ENCODE measurements around the gene DUSP10.

DUSP10 gene

GRCh38 chr1:221765527-221765926 is 23.6 kb upstream of the DUSP10 start:
- DNase-seq (ENCODE audit: low read depth, low spot score) = no peak

GRCh38 chr1:221762121-221762520 is 20.2 kb upstream of the DUSP10 start:
- no peak for DNase-seq (ENCODE audit: low read depth, low spot score)

- DNase-seq (ENCODE audit: low read depth, low spot score) = no peak
These were observed 19.6 kb upstream of the DUSP10 start for GRCh38 chr1:221761354-221762002.

GRCh38 chr1:221760911-221761310 is 19.0 kb upstream of the DUSP10 start:
- DNase-seq (ENCODE audit: low read depth, low spot score) = no peak

GRCh38 chr1:221759436-221759835 is 17.5 kb upstream of the DUSP10 start:
- no peak for DNase-seq (ENCODE audit: low read depth, low spot score)

- DNase-seq (ENCODE audit: low read depth, low spot score) = no peak
These were observed 16.6 kb upstream of the DUSP10 start for GRCh38 chr1:221758455-221758854.

GRCh38 chr1:221756830-221757551 is 15.1 kb upstream of the DUSP10 start:
- DNase-seq (ENCODE audit: low read depth, low spot score) = no peak

GRCh38 chr1:221753828-221754188 is 11.9 kb upstream of the DUSP10 start:
- DNase-seq (ENCODE audit: low read depth, low spot score) = no peak

GRCh38 chr1:221751226-221751887 is 9.5 kb upstream of the DUSP10 start:
- DNase-seq (ENCODE audit: low read depth, low spot score) = no peak

GRCh38 chr1:221748981-221749380 is 7.1 kb upstream of the DUSP10 start:
- no peak for DNase-seq (ENCODE audit: low read depth, low spot score)

- DNase-seq (ENCODE audit: low read depth, low spot score) = no peak
These were observed 6.0 kb upstream of the DUSP10 start for GRCh38 chr1:221747839-221748238.

- no peak for DNase-seq (ENCODE audit: low read depth, low spot score)
These were observed 1.7 kb upstream of the DUSP10 start for GRCh38 chr1:221743416-221744208.

GRCh38 chr1:221742555-221743415 is 896 bp upstream of the DUSP10 start:
- no peak for DNase-seq (ENCODE audit: low read depth, low spot score)

GRCh38 chr1:221740993-221741702 is 741 bp downstream of the DUSP10 start:
- DNase-seq (ENCODE audit: low read depth, low spot score) = no peak

GRCh38 chr1:221740369-221740992 is 1.4 kb downstream of the DUSP10 start:
- no peak for DNase-seq (ENCODE audit: low read depth, low spot score)

- DNase-seq (ENCODE audit: low read depth, low spot score) = no peak
These were observed 2.2 kb downstream of the DUSP10 start for GRCh38 chr1:221739677-221740025.

- DNase-seq (ENCODE audit: low read depth, low spot score) = no peak
These were observed 2.7 kb downstream of the DUSP10 start for GRCh38 chr1:221739018-221739676.

- DNase-seq (ENCODE audit: low read depth, low spot score) = no peak
These were observed 5.2 kb downstream of the DUSP10 start for GRCh38 chr1:221736714-221737113.

GRCh38 chr1:221735999-221736398 is 5.9 kb downstream of the DUSP10 start:
- DNase-seq (ENCODE audit: low read depth, low spot score) = no peak

GRCh38 chr1:221734187-221734586 is 7.7 kb downstream of the DUSP10 start:
- DNase-seq (ENCODE audit: low read depth, low spot score) = no peak

Data from brain pericyte (primary cell).